CD4-positive, alpha-beta T cell (primary cell): ENCODE results near the gene MARCHF6. TPM values are rescaled to one million over a fixed set of nuclear protein-coding genes. Genes with fewer than 3 reads are reported as not detected.

ENCODE experiments used
- ATAC-seq: fragments of 200-7000 bp; cut with Tn5 transposase; one replicate; pipeline ENCODE4 v1.10.0; 2022; ENCODE audit warnings: mild to moderate bottlenecking; ENCODE audit not compliant: poor library complexity
- CTCF ChIA-PET: fragments of 350-600 bp; sonication (Branson Sonifier 250); formaldehyde crosslinking; loops from one replicate; lab custom pipeline; 2021; ENCODE audit warnings: antibody characterized with exemption, inconsistent platforms; lab: Charles Lee
- POLR2A ChIA-PET: fragments of 350-600 bp; sonication (Branson Sonifier 250); formaldehyde crosslinking; loops from one replicate; lab custom pipeline; 2021; ENCODE audit warnings: antibody characterized with exemption, inconsistent platforms; lab: Charles Lee
- DNase-seq, 14 experiments: peaks; one replicate each; pipeline ENCODE4 v3.0.0-alpha.2; 2013 to 2020; ENCODE audit warnings: mixed read lengths in 2 of 14
- H3K27ac ChIP-seq, 2 donors: one replicate each; pipeline versions ENCODE4 v1.5.1 to v1.7.0; 2013; ENCODE audit warnings: low read length in 2 of 2, low read depth in 1 of 2, mild to moderate bottlenecking in 1 of 2
- H3K27me3 ChIP-seq, 2 experiments: 1 replicate in 1 of 2; 2 replicates in 1 of 2; pipeline versions ENCODE4 v1.6.1 to v1.7.0; 2013; ENCODE audit warnings: low read length in 2 of 2, control low read depth in 1 of 2, mild to moderate bottlenecking in 1 of 2, moderate library complexity in 1 of 2; ENCODE audit not compliant: insufficient read depth in 2 of 2, control insufficient read depth in 1 of 2
- H3K36me3 ChIP-seq: one replicate; pipeline ENCODE4 v1.6.1; 2013; ENCODE audit warnings: low read length, control low read depth; ENCODE audit not compliant: insufficient read depth
- H3K4me1 ChIP-seq: one replicate; pipeline ENCODE4 v1.6.1; 2013; ENCODE audit warnings: low read length, control low read depth; ENCODE audit not compliant: insufficient read depth
- H3K4me3 ChIP-seq: one replicate; pipeline ENCODE4 v1.5.1; 2013; ENCODE audit warnings: mild to moderate bottlenecking, low read length, moderate library complexity
- H3K9me3 ChIP-seq, 2 experiments: 1 replicate in 1 of 2; 2 replicates in 1 of 2; pipeline versions ENCODE4 v1.6.1 to v1.7.0; 2013; ENCODE audit warnings: low read length in 2 of 2, mild to moderate bottlenecking in 2 of 2, control low read depth in 1 of 2, moderate library complexity in 1 of 2; ENCODE audit not compliant: control insufficient read depth in 1 of 2, insufficient read depth in 1 of 2
- H3K27ac Mint-ChIP-seq: one replicate; pipeline ENCODE4 v1.8.0; 2020; ENCODE audit warnings: mixed read lengths
- H3K27me3 Mint-ChIP-seq: one replicate; pipeline ENCODE4 v1.8.0; 2021; ENCODE audit warnings: mixed read lengths
- H3K36me3 Mint-ChIP-seq: one replicate; pipeline ENCODE4 v1.8.0; 2021; ENCODE audit warnings: low read depth, mixed read lengths
- H3K4me1 Mint-ChIP-seq: one replicate; pipeline ENCODE4 v1.8.0; 2021; ENCODE audit warnings: low read depth, mixed read lengths
- H3K4me3 Mint-ChIP-seq: one replicate; pipeline ENCODE4 v1.8.0; 2020; ENCODE audit warnings: mild to moderate bottlenecking, mixed read lengths
- H3K9me3 Mint-ChIP-seq: one replicate; pipeline ENCODE4 v1.8.0; 2020; ENCODE audit warnings: mixed read lengths
- CTCF ChIP-seq: fragments of 200-600 bp; IDR thresholded peaks from one replicate; pipeline ENCODE4 v1.8.0; 2022; ENCODE audit warnings: antibody characterized with exemption, mild to moderate bottlenecking
- intact Hi-C, 2 experiments: fragments of 100-400 bp; cut with DNase I in 1 of 2; cut with micrococcal nuclease in 1 of 2; formaldehyde crosslinking; loops; one replicate each; pipeline versions ENCODE4 v1.15.1 to v1.9.0; 2023 to 2025; cut with DNase I, micrococcal nuclease
- total RNA-seq, 174 experiments: library from RNA in 2 of 174; stranded (reverse) in 2 of 174; gene quantifications; one replicate each; pipeline ENCODE4 v1.2.3 and lab custom pipeline; 2021 to 2026

MARCHF6 gene
- total RNA-seq, 2 experiments from 2014 or later, result 176 to 182 TPM

- intact Hi-C loops, result no loop called here
- TF ChIP-seq CTCF, result no peak
- Mint-ChIP-seq H3K4me3 (no peak overlapping the region), H3K27ac (no peak overlapping the region), H3K4me1 (peaks cover 5% of the 10 kb centered on the region), H3K36me3 (peaks cover 89% of the 10 kb centered on the region), H3K27me3 (no peaks in the 10 kb centered on the region), H3K9me3 (no peaks in the 10 kb centered on the region)
- no peak for DNase-seq
- Histone ChIP-seq H3K27me3 (no peaks in the 10 kb centered on the region), H3K4me1 (no peaks in the 10 kb centered on the region), H3K27ac (no peak overlapping the region), H3K4me3 (no peak overlapping the region), H3K36me3 (peaks cover 76% of the 10 kb centered on the region), H3K9me3 (no peaks in the 10 kb centered on the region)
- CTCF ChIA-PET, result no interaction called here
- POLR2A ChIA-PET, result interaction anchor here (0.8 kb wide), 1 partner anchor 46 kb away, joined by 3 read pairs; no protein-coding TSS in a partner anchor
- no peak for ATAC-seq
Observed at GRCh38 chr5:10400411-10400810, 46.9 kb downstream of the MARCHF6 start.

- DNase-seq, result no peak
- Histone ChIP-seq H3K27me3 (no peaks in the 10 kb centered on the region), H3K4me1 (no peaks in the 10 kb centered on the region), H3K9me3 (no peaks in the 10 kb centered on the region), H3K4me3 (no peak overlapping the region), H3K36me3 (peaks cover 75% of the 10 kb centered on the region), H3K27ac (no peak overlapping the region)
- CTCF ChIA-PET, result no interaction called here
- Mint-ChIP-seq H3K27me3 (no peaks in the 10 kb centered on the region), H3K27ac (no peak overlapping the region), H3K9me3 (no peaks in the 10 kb centered on the region), H3K4me1 (peaks cover 5% of the 10 kb centered on the region), H3K4me3 (no peak overlapping the region), H3K36me3 (peaks cover 89% of the 10 kb centered on the region)
- POLR2A ChIA-PET, result no interaction called here
- no peak for ATAC-seq
- TF ChIP-seq CTCF, result no peak
- intact Hi-C loops, result no loop called here
Observed at GRCh38 chr5:10400831-10401230, 47.3 kb downstream of the MARCHF6 start.

GRCh38 chr5:10401498-10401897 lies 48.0 kb downstream of the MARCHF6 start:
- no peaks in the 10 kb centered on the region for H3K4me1 ChIP-seq
- peaks cover 76% of the 10 kb centered on the region for H3K36me3 ChIP-seq
- Mint-ChIP-seq H3K27me3 (no peaks in the 10 kb centered on the region), H3K4me3 (no peak overlapping the region), H3K4me1 (peaks cover 5% of the 10 kb centered on the region), H3K9me3 (no peaks in the 10 kb centered on the region), H3K27ac (no peak overlapping the region), H3K36me3 (peaks cover 89% of the 10 kb centered on the region)
- no peaks in the 10 kb centered on the region for H3K27me3 ChIP-seq
- no peak for TF ChIP-seq CTCF
- intact Hi-C loops, result no loop called here
- no peaks in the 10 kb centered on the region for H3K9me3 ChIP-seq
- H3K4me3 ChIP-seq, result no peak overlapping the region
- no peak for DNase-seq
- H3K27ac ChIP-seq, result no peak overlapping the region
- no peak for ATAC-seq
- ChIA-PET CTCF (no interaction called here), POLR2A (no interaction called here)

Other genes starting within 250 kb of the MARCHF6 start
- 1 to 10 TPM; 2.6 to 3.2 TPM for gene ATPSCKMT, start 103.8 kb upstream of the MARCHF6 start, total RNA-seq
- 10 to 100 TPM; 27.4 to 32.0 TPM for gene CCT5, start 103.4 kb upstream of the MARCHF6 start, total RNA-seq
- gene CMBL, start 45.8 kb upstream of the MARCHF6 start, total RNA-seq, result under 1 TPM in 1 of 2 experiments, not detected in 1; 0.36 TPM
- gene ROPN1L, start 88.2 kb downstream of the MARCHF6 start, total RNA-seq, result under 1 TPM; 0.42 to 0.58 TPM
- 1 to 10 TPM in 1 of 2 experiments, under 1 TPM in 1; 0.99 to 1.3 TPM for gene ANKRD33B, start 210.4 kb downstream of the MARCHF6 start, total RNA-seq